Activated naive CD4-positive, alpha-beta T cell treated with anti-CD3 and anti-CD28 coated beads for 36 hours (primary cell): ENCODE data around the gene TDRD3. TPM values are rescaled to one million over a fixed set of nuclear protein-coding genes. Genes with fewer than 3 reads are reported as not detected.

Source experiments
- total RNA-seq, 2 experiments: library from RNA; stranded (reverse); gene quantifications; one replicate each; pipeline ENCODE4 v1.2.3, GENCODE V29; 2021

TDRD3 gene
- total RNA-seq, 2 experiments from 2014 or later = 13.5 to 14.2 TPM

Other genes starting within 250 kb of the TDRD3 start
- 10 to 100 TPM; 24.0 to 24.3 TPM for gene DIAPH3, start 233.3 kb upstream of the TDRD3 start, total RNA-seq